ENCODE measurements around the gene RHEBL1.

RHEBL1 gene

DNA sequence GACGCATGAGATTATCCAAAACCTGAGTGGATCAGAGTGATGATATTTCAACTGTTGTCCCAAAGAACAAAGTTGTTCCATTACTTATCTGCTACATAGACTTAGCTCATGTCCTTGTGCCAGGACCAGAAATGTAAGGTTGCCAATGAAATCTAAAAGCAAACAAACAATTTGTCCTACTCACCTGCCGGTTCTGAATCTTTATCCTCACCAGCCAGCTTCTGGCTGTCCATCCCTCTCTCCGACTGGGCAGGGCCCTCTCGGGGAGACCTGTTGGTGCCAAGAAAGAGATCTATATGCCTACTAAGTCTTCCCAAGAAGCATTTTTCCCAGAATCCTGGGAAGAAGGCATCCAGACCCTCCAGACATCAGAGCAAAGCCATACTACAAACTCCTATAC lies 14.7 kb downstream of the RHEBL1 start:
- no peak for DNase-seq (ENCODE audit: low spot score)
- FAIRE-seq, result no peak

DNA sequence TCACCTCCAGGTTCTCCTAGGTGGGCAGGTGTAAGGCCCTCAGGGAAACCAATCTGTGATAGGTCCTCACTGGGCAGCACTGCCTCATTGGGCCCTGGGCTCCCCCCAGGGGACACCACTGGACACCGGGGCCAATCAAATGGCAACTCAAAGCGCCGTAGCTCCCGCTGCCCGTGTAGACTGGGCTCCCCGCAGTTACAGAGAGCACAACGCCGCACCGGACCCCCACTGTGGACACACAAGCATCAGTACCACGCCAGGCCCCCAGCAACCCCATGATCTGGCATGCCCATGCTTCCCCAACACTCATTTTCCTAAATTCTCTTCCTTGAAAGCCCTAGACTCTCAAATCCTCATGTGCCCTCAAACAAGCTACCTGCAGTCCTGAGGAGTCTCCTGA lies 15.3 kb downstream of the RHEBL1 start:
- DNase-seq (ENCODE audit: low spot score) (no peak), FAIRE-seq (no peak)

DNA sequence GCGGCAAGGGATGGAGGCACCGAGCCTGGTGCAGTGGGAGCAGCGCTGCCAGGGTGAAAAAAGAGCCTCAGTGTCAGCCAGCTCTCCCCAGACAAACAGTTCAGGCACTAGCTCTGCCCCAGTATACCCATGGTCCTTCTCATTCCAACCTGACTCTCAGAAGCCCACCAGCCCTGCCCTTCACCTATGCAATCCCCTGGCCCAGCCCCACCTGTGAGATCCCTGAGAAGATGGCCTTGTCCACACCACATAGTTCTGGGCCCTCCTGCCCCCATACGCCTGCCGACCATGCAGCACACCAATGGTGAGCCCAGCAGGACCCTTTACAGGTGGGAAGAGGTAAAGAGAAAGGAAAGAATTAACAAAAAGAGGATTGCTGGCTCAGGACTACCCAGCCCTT lies 15.7 kb downstream of the RHEBL1 start:
- FAIRE-seq (no peak), DNase-seq (ENCODE audit: low spot score) (no peak)

DNA sequence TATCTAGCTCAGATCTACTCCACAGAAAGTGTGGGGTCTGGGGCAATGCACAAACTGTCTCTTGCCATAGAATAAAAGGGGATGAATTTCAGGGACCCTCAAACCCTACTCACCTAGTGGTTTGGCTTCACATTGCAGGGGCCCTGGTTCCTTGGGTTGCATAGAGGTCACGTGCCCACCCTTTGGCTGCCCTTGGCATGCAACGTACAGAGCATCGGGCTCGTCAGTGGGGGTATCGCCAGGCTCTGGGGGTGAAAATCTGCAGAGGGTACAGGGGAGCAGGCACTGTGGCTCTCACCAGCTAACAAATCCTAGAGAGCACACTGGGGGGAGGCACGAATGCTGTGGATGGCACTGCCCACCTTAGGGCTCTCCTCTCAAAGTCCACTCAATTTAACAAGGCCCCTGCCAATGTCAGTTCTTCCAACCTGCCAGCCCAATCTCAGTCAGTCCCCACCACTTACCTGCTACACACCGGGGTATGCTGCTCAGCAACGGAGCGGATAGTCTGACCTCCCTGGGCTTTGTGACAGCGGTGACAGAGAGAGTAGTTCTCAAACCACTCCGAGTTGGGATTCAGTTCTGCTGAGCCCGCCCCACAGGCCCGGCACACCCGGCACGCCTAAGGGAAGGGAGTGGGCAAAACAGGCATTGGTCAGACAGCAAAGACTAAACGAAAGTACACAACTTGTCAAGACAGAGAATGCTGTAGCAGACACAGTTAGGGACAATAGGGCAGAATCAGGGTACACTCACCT lies 17.1 kb downstream of the RHEBL1 start:
- no peak for FAIRE-seq

DNA sequence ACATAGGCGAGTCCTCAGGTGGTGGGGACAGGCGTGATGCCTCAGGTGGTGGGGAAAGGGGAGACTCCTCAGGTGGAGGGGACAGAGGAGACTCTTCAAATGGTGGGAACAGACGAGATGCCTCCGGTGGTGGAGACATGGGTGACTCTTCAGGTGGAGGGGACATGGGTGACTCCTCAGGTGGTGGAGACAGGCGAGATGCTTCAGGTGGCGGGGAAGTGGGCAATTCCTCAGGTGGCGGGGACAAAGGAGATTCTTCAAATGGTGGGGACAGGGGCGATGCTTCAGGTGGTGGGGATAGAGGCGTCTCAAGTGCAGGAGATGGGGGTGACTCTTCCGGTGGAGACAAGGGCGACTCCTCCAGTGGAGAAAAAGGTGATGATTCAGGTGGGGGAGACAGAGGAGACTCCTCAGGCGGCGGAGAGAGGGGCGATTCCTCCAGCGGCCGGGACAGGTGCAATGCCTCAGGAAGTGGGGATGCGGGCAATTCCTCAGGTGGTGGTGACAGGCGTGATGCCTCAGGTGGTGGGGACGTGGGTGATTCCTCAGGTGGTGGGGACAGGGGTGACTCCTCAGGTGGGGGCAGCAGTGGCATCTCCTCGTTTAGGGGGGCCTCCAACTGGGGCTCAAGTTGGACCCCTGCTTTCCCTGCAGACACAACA lies 17.9 kb downstream of the RHEBL1 start:
- FAIRE-seq (no peak), DNase-seq (ENCODE audit: low spot score) (no peak)

More for the DNA sequence above, 17.1 kb downstream of the RHEBL1 start:
- no peak for DNase-seq (ENCODE audit: low spot score)

DNA sequence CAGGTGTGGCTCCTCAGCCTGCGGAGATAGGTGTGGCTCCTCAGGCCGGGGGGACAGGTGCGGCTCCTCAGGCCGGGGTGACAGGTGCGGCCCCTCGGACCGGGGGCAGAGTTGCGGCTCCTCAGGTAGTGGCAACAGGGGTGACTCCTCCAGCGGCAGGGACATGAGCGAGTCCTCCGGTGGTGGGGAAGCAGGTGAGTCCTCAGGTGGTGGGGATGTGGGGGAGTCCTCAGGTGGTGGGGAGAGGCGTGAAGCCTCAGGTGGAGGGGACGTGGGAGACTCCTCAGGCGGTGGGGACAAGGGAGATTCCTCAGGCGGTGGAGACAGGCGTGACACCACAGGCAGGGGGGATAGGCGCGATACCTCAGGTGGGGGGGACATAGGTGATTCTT lies 18.4 kb downstream of the RHEBL1 start:
- no peak for FAIRE-seq
- no peak for DNase-seq (ENCODE audit: low spot score)

DNA sequence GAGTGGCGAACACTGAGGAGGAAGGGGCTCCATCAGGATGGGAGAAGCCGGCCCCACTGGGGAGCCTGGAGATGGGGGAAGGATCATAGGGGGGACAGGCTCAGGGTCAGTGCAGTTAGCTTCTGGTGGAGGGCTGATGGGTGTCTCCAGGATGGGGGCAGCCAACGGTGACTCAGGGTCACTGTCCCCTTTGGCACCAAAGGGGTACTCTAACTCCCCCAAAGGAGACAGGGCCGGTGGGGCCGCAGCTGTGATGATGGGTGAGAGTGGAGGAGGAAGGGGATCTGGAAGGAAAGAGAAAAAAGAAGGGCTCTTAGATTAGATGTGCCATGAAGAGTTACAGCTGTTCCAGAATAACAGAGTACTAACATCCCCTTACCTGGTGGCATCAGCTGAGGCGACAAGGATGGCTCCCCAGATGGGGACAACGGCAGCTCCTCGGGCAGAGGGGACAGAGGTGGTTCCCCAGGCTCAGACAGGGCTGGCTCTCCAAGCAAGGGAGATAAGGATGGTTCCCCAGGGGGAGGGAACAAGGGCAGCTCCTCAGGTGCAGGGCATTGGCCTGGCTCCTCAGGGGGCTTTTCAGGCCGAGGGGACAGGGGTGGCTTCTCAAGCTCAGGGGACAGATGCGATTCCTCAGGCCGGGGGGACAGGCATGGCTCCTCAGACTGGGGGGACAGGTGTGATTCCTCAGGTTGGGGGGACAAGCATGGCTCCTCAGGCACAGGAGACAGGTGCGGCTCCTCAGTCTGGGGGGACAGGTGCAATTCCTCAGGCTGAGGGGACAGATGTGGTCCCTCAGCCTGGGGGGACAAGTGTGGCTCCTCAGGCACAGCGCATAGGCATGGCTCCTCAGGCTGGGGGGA lies 19.0 kb downstream of the RHEBL1 start:
- FAIRE-seq, result no peak
- no peak for DNase-seq (ENCODE audit: low spot score)

DNA sequence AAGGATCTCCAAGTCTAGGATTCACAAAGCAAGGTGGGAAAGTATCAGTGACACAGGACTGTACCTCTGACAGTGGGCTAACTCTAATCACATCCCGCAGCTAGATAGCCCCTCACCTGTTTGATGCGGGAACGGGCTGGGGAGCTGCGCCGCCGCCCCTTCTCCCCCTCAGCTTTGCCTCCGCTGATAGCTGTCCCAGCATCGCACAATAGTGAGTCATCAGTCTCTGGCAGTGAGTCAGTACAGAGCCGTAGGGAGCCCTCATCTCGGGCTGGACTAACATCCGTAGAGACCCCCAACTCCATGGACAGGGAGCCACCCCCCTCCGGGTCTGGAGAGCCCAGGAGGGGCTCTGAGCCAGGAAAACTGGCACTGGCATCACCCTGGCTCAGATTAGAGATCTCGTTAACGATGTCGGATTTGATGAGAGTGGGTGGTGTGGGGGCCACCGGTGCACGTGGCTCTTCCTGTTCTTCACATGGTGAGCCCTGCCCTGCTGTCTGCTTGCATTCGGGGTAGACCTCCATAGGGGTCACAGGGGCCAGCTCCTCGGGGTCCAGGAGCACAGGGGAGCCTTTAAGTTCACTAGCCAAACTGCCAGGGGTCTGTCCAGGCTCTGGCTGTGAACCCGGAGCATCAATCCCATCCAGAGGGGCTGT lies 20.1 kb downstream of the RHEBL1 start:
- DNase-seq (ENCODE audit: low spot score), result no peak
- no peak for FAIRE-seq

DNA sequence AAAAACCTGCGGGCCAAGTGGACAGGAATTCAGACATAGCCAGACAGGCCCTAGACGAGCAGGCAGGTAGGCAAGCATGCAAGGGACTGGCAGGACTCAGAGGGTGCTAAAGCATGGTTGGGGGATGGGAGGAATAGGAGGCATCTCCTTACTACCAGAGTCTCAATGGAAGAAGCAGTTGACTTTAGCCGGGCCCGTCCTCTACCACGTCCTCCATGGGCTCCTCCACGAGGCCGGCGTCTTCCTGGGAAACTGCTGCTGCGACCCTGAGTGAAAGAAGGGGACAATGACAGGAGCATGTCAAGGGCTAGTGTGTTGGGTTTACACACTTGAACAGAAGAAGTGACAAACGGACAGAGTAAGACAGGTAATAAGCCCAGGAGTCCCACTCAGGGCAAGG lies 20.8 kb downstream of the RHEBL1 start:
- DNase-seq (ENCODE audit: low spot score), result no peak
- no peak for FAIRE-seq

DNA sequence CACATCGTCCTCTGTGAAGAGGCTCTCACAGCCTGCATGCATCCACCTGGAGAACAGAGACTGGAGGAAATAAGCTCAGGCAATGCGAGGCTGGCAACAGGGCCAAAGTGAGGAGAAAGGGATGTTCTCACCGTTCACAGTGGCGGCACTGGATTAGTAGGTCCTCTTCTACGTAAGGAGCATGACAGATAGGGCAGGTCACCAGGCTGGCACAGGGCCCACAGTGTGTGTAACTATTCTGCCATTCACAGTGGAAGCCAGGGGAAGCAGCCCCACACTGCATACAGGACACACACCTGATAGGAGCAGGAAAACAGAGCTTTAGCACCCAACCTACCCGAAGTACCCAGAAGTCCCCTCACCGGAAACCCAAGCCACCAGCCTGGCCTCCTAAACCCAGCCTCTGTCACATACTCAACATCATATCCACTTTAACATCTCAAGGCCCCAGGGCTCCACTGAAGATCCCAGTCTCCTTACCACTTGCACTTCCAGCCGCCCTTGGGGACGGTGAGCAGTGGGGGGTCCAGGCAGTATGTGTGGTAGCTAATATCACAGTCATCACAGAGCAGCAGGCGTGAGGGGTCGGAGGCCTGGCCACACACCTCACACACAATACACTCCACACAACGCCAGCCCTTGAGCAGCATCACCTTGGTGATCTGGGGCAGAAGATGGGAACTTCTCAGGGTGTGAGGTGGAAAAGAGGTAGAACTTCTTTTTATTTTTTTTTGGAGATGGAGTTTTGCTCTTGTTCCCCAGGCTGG lies 23.5 kb downstream of the RHEBL1 start:
- no peak for FAIRE-seq
- DNase-seq (ENCODE audit: low spot score), result no peak

DNA sequence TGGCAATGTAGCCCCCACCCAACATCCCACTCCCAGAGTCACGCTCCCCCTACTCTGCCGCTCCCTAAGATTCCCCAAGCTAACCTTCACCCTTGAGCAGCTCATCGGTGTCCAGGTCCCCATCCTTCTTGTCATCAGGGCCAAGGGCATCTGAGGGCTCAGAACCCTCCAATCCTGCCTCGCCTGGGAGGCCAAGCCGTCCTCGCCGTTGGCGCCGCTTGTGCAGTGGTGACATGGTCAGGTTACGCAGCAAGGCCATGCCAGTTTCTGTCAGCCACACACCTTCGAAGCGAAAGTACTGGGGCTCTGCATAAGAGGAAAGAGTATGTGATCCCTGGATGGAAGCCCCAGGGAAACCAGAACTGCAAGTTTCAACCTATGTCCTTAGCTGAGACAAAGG lies 25.1 kb downstream of the RHEBL1 start:
- FAIRE-seq (no peak), DNase-seq (ENCODE audit: low spot score) (no peak)

DNA sequence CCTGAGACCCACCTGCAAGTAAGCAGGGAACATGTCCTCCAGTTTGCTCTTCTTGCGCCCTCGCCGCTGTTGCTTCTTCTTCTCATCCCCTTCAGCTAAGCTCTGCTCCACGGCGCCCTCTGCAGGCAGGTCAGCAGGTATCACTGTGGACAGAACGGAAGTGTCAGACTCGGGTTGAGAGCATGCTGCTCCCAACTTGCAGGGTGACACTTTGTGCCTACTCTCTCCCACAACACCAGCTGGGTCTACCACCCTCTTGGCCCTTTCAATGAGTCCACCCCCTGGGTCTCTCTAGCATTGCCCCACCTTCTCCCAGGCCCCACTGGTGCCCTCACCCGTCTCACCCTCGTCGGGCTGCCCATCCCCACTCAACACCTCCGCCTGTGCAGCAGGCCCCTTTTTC lies 25.9 kb downstream of the RHEBL1 start:
- no peak for DNase-seq (ENCODE audit: low spot score)
- FAIRE-seq, result no peak

DNA sequence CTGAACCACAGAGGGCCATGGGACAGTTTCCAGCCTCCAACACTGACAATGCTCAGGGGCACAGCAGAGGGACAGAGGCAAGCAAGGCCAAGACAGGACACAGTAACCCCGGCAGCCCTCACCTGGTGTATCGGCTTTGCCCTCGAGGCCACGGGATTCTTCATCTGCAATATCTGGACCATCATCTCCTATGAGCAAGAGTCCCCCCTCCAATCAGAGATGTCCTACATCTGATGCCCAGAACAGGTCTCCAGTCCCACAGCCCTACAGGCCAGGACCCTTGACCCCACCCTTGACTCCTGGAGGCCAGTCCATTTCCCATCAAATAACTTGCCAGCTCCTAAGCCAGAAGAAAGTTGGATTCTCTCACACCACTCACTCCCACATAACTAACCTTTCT lies 26.5 kb downstream of the RHEBL1 start:
- no peak for DNase-seq (ENCODE audit: low spot score)

DNA sequence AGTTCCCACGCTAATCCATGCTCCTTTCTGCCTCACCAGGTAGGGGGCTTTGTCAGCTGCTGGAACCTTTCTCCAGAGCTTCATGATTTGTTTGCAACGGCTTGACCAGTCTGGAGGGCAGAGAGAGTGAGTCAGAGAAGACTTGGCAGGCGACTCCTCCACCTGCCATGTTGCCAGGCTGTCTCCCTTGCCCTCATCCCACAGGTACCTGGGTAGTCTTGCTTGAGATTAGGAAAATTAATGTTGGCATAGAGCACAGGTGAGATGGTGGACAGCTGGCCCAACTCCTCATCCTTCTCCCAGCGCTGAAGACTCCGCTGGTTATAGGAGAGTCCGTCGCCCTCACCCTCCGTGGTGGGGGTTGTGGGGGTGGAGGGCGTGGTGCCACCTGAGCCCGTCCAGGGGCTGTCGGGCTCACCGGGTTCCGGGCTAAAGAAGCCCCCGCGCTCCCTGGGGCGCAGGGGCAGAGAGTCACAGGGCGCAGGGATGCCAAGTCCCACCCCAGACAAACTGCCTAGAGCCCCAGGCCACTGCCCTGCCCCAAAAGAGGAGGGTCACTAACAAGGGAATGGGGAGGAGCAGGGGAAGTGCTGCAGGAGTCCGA lies 27.8 kb downstream of the RHEBL1 start:
- no peak for FAIRE-seq

More for the DNA sequence above, 26.5 kb downstream of the RHEBL1 start:
- FAIRE-seq, result no peak

DNA sequence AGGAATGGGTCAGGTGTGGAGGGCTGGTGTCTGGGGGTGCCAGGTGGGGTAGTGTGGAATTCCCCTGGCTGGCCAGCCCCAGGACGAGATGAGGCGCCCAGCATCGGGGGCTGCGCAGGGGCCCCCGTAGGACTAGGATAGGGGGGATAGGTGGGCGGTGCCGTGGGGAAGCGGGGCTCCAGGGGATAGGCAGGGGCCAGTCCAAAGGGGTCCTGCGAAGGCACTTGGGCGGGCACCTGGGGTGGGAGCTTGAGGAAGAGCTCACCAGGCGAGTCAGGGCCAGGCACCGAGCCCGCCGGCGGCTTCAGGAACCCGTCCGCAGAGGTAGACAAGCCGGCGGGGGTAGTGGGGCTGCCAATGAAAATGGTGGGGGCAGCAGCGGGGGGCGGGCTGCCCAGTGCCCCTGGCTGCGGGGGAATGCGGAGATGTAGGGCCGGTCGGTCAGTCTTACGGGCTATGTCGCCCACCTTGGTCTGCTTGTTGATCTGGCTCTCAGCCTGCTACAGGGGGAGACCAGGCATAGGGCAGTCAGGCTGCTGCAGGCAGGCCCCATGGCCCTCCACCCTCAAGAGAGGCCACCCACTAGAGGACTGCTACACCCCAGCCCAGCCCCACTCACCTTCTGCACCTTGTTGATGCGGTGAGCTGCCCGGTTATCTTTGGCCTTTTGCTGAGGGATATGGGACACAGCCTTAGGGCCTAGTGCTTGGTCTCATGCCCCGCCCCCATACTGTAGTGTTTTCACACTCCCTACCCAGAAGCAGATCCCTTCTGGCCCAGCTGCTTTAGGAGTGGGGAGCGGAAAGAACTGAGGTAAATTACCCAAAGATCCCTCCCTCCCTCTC lies 28.5 kb downstream of the RHEBL1 start:
- DNase-seq (ENCODE audit: low spot score) (no peak), FAIRE-seq (no peak)

More for the DNA sequence above, 27.8 kb downstream of the RHEBL1 start:
- no peak for DNase-seq (ENCODE audit: low spot score)

DNA sequence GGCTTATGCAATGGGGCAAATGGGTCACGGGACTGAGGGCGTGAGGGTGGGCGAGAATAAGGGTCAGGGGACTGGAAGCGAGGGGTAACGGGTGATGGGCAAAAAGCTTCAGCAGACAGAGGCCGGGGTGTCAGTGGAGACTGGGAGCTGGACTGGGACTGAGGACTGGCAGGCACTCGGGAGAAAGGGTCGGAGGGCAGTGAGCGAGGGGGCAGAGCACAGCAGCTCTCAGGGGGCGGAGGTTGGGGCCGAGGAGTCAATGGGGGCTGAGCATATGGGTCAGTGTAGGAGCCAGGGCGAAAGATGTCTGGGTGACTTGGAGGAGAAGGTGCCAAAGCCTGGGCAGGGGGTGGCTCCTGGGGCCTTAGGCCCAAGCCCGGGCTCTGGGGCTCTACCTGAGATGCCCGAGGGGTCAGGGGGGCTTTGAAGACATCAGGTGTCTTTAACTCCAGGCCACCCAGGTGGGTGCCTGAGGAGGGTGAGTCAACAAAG lies 29.4 kb downstream of the RHEBL1 start:
- FAIRE-seq (no peak), DNase-seq (ENCODE audit: low spot score) (no peak)

DNA sequence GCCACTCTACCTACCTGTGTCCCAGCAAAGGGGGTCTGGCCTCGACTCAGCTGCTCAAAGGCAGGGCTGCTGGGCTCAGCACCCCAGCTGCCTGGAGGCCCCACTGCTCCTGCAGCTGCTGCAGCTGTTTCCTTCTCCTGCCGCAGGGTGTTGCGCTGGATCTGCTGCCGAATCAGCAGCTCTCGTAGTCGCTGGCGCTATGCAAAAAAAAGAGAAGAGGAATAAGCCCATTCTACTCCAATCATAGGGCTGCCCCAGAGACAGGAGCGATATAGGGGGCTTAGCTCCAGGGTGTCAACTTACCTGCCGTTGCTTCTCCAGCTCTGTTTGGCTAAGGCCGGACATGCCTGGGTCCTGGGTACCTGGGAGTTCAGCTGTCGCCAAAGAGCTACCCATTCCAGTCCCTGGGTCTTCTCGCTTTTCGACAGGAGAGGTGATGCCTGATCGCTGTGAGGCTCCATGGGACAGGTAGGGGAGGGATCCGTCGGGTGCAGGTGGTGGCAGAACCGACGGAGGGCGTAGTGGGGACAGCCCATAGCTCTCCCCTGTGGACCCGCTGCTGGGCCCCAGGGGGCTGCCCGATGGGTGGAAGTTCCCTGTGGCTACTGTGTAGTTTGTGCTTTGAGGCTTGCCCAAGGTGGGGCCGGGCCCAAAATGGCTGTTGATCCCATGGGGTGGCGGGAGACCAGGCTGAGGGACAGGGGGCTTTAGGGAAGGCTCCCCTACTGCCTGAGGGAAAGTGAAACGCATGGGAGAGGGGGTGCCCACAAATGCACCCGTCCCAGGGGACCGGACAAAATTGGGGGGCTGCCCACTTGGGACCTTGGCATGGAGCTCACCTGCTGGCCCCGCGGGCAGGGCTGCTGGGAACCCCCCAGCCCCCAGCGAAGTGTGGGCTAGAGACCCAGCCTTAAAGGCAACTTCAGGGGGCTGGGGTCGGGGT lies 30.1 kb downstream of the RHEBL1 start:
- FAIRE-seq, result no peak

DNA sequence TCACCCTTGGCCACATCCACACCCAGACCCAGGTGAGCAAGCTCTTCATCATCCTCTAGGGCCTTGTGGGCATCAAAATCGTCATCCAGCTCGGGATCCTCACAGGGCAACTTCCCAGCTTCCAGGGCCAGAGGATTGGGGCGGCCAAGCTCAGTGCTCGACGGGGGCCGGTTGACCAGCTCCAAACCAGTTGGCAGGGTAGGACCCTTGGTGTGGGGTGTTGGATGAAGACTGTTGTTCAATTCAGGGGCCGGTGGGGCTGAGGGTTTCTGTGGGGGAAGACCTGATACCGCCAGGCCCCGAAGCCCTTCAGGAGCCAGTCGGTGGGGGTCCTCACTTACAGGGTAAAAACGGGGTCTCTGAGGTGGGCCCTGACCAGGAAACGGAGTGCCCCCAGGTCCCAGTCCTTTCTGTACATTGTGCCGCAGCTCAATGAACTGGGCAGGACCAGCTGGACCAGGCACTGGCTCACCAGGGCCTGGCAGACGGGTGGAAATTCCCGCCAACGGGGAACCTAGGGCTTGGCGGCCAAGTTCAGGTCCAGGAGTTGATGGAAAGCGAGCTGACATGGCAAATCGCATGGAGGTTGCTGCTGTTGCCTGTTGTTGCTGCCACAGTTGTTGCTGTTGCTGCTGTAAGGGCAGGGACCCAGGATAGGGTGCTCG lies 31.4 kb downstream of the RHEBL1 start:
- FAIRE-seq (no peak), DNase-seq (ENCODE audit: low spot score) (no peak)

More for the DNA sequence above, 30.1 kb downstream of the RHEBL1 start:
- no peak for DNase-seq (ENCODE audit: low spot score)

Measured in RCC 7860 (cell line).